Common myeloid progenitor, CD34-positive (primary cell): ENCODE data around the gene SLC6A13.
A peak's percentile ranks its signal among the peaks of the same experiment; 100 is the strongest.

ENCODE experiments used
- CTCF ChIA-PET: fragments of 350-600 bp; sonication (Branson Sonifier 250); formaldehyde crosslinking; loops from one replicate; lab custom pipeline; 2021; ENCODE audit warnings: antibody characterized with exemption; lab: Charles Lee
- POLR2A ChIA-PET: fragments of 350-600 bp; sonication (Branson Sonifier 250); formaldehyde crosslinking; loops from one replicate; lab custom pipeline; 2021; ENCODE audit warnings: antibody characterized with exemption; lab: Charles Lee
- DNase-seq, 3 donors: peaks; one replicate each; pipeline versions ENCODE4 v3.0.0 to v3.0.0-alpha.2; 2013
- H3K27ac ChIP-seq, 2 experiments: 1 replicate in 1 of 2; 2 replicates in 1 of 2; pipeline ENCODE4 v1.7.0; 2013; ENCODE audit warnings: inconsistent platforms in 2 of 2, low read length in 2 of 2, mild to moderate bottlenecking in 2 of 2, low read depth in 1 of 2, moderate library complexity in 1 of 2; ENCODE audit not compliant: severe bottlenecking in 2 of 2, insufficient read depth in 1 of 2, poor library complexity in 1 of 2
- H3K27me3 ChIP-seq, 5 experiments: replicated peaks in 2 of 5; 1 replicate in 3 of 5; 2 replicates in 2 of 5; pipeline versions ENCODE4 v1.6.1 to v1.7.0; 2013; ENCODE audit warnings: low read length in 4 of 5, mild to moderate bottlenecking in 2 of 5, moderate library complexity in 2 of 5, inconsistent platforms in 1 of 5; ENCODE audit not compliant: insufficient read depth in 5 of 5, control insufficient read depth in 4 of 5
- H3K36me3 ChIP-seq, 4 experiments: 1 replicate in 2 of 4; 2 replicates in 2 of 4; pipeline versions ENCODE4 v1.6.1 to v1.7.0; 2013; ENCODE audit warnings: low read length in 3 of 4, control low read depth in 1 of 4, mild to moderate bottlenecking in 1 of 4; ENCODE audit not compliant: control insufficient read depth in 4 of 4, insufficient read depth in 4 of 4
- H3K4me1 ChIP-seq, 4 experiments: 1 replicate in 3 of 4; 2 replicates in 1 of 4; pipeline versions ENCODE4 v1.6.1 to v1.7.1; 2013; ENCODE audit warnings: low read length in 3 of 4, mild to moderate bottlenecking in 3 of 4, control low read depth in 1 of 4, inconsistent platforms in 1 of 4, moderate library complexity in 1 of 4; ENCODE audit not compliant: control insufficient read depth in 4 of 4, insufficient read depth in 4 of 4; ENCODE audit errors: control extremely low read depth in 1 of 4
- H3K4me3 ChIP-seq, 7 experiments: 1 replicate in 4 of 7; 2 replicates in 3 of 7; pipeline versions ENCODE4 v1.5.1 to v1.7.0; 2013; ENCODE audit warnings: mild to moderate bottlenecking in 7 of 7, low read length in 6 of 7, moderate library complexity in 6 of 7, inconsistent platforms in 2 of 7, low read depth in 2 of 7, control low read depth in 1 of 7; ENCODE audit not compliant: insufficient read depth in 4 of 7, control insufficient read depth in 1 of 7; ENCODE audit errors: extremely low read depth in 1 of 7
- H3K9me3 ChIP-seq, 5 experiments: 1 replicate in 4 of 5; 2 replicates in 1 of 5; pipeline versions ENCODE4 v1.6.1 to v1.7.1; 2013; ENCODE audit warnings: low read length in 4 of 5, mild to moderate bottlenecking in 2 of 5, inconsistent platforms in 1 of 5, low read depth in 1 of 5, moderate library complexity in 1 of 5; ENCODE audit not compliant: control insufficient read depth in 4 of 5, insufficient read depth in 2 of 5; ENCODE audit errors: control extremely low read depth in 1 of 5
- WGBS: methylation state at CpG from one replicate; pipeline ENCODE4 v1.1.5; 2013; ENCODE audit not compliant: insufficient coverage; 5-methylcytosine and 5-hydroxymethylcytosine counted together

Gene SLC6A13

DNA sequence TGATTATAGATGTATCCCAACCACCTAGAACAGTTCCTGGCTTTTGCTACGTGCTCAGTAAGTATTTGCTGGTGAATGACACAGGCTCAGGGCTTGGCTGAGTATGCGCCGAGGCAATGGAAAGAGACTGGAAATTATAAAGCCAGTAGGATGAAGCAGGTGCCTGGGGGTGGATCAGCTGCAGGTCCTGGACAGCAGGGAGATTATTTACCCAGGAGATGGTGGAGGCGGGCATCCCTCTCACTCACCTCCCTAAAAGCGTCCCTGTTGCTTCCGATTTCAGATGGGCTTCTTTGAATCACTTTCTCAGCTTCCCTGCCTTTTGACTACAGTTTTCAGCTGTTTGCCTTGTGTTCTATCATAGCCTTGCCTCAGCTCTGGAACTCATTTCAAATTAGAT, 6.4 kb downstream of the SLC6A13 start:
- Histone ChIP-seq H3K4me3 (no peak overlapping the region), H3K27ac (no peak overlapping the region), H3K36me3 (no peaks in the 10 kb centered on the region), H3K4me1 (no peaks in the 10 kb centered on the region), H3K9me3 (no peaks in the 10 kb centered on the region), H3K27me3 (peaks cover 0 to 21% (median 8%) of the 10 kb centered on the region in 5 experiments)
- 99% methylated on average over 6 of the region's 6 CpGs for WGBS
- DNase-seq: no peak
- POLR2A ChIA-PET: no interaction called here
- CTCF ChIA-PET: interaction anchor here (1.0 kb wide), 1 partner anchor 37 kb away, joined by 3 read pairs; no protein-coding TSS in a partner anchor

DNA sequence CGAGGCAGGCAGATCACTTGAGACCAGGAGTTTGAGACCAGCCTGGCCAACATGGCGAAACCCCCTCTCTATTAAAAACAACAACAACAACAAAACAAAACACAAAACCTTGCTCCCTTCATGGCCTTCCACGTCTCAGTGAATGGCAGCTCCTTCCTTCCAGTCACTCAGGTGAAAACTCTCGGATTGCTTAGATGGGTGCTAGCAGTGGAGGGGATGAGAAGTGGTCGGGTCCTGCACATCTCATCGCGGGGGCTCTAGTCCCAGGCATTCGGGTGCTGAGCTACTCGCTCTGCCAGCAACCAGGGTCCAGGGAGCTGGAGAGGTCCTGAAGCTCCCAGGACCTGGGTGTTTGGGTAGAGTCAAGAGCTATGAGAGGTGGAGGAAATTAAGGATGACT, 7.7 kb downstream of the SLC6A13 start:
- no peaks in the 10 kb centered on the region for H3K36me3 ChIP-seq
- ChIA-PET CTCF (interaction anchor here (1.5 kb wide), 1 partner anchor 30 kb away, joined by 3 read pairs; no protein-coding TSS in a partner anchor), POLR2A (no interaction called here)
- no peaks in the 10 kb centered on the region for H3K4me1 ChIP-seq
- peaks cover 0 to 19% (median 8%) of the 10 kb centered on the region in 5 experiments for H3K27me3 ChIP-seq
- H3K9me3 ChIP-seq: no peaks in the 10 kb centered on the region
- no peak overlapping the region for H3K4me3 ChIP-seq
- WGBS: 100% methylated on average over 3 of the region's 9 CpGs
- no peak overlapping the region for H3K27ac ChIP-seq
- no peak for DNase-seq

DNA sequence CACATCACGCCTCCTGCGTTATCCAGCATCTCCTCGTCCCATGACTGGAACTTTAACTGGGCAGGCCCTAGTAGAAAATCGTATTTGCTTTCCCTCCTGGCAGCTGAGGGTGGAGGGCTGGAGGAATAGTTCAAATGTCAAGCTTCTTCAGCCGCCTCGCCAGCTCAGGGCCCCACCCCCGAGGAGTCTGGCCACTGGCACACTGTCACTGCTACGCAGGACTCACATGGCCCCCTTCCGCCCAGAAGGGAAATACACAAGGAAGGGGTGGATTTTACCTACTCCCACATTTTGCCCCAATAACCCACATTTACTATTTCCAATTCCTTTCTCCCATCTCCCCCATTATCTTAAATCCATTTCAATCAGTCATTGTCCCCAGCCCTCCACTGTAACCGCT, 8.6 kb downstream of the SLC6A13 start:
- Histone ChIP-seq H3K9me3 (no peaks in the 10 kb centered on the region), H3K4me1 (no peaks in the 10 kb centered on the region), H3K36me3 (no peaks in the 10 kb centered on the region), H3K27me3 (peaks cover 0 to 16% (median 8%) of the 10 kb centered on the region in 5 experiments), H3K4me3 (no peak overlapping the region), H3K27ac (no peak overlapping the region)
- ChIA-PET POLR2A (no interaction called here), CTCF (no interaction called here)
- WGBS: 82% methylated on average over 8 of the region's 10 CpGs
- no peak for DNase-seq

DNA sequence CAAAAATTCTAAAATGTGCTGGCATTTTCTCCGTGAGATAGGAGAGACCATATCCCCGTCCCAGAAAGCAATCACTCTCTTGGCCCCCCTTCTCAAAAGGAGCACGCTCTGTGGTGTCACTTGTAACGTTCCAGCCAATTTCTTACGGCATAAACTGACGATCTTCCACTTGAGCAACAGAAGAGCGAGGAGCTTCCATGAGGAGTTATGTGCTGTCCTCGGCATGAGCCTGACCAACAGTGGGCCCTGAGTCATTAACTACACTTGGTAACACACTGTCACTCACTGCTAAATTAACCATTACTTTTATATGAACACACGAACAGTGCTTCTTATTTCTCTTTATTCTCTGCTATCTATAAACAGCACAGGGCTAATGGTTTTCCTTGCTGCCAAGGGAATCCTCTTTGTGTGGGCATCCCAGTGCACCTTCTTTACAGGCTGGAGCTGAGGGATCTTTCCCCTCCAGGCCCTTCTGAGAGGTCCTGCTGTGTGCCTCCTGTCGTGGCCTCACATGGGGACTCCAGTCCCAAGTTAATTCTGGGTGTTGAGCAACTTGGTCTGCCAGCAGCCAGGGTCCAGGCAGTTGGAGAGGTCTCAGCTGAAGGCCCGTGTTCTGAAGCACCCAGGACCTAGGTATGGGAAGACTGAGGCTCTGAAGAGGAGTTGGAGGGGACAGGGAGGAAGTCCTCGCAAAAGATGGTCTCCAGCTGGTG, 9.4 kb downstream of the SLC6A13 start:
- DNase-seq: no peak

GRCh38 chr12:252636-253035, 10.0 kb downstream of the SLC6A13 start:
- Histone ChIP-seq H3K36me3 (no peaks in the 10 kb centered on the region), H3K27me3 (peaks cover 0 to 8% (median 3%) of the 10 kb centered on the region in 5 experiments), H3K9me3 (peaks cover 0 to 11% (median 4%) of the 10 kb centered on the region in 5 experiments), H3K4me1 (no peaks in the 10 kb centered on the region), H3K4me3 (no peak overlapping the region), H3K27ac (no peak overlapping the region)
- DNase-seq: no peak
- ChIA-PET CTCF (no interaction called here), POLR2A (no interaction called here)
- WGBS: no CpG with 5 or more reads among the region's 5 CpGs

More for the DNA sequence above, 9.4 kb downstream of the SLC6A13 start:
- Histone ChIP-seq H3K27ac (no peak overlapping the region), H3K9me3 (peaks cover 0 to 6% (median under 1%) of the 10 kb centered on the region in 5 experiments), H3K4me3 (no peak overlapping the region), H3K36me3 (no peaks in the 10 kb centered on the region), H3K4me1 (no peaks in the 10 kb centered on the region), H3K27me3 (peaks cover 0 to 13% (median 3%) of the 10 kb centered on the region in 5 experiments)
- ChIA-PET POLR2A (no interaction called here), CTCF (no interaction called here)
- WGBS: 96% methylated on average over 12 of the region's 12 CpGs

DNA sequence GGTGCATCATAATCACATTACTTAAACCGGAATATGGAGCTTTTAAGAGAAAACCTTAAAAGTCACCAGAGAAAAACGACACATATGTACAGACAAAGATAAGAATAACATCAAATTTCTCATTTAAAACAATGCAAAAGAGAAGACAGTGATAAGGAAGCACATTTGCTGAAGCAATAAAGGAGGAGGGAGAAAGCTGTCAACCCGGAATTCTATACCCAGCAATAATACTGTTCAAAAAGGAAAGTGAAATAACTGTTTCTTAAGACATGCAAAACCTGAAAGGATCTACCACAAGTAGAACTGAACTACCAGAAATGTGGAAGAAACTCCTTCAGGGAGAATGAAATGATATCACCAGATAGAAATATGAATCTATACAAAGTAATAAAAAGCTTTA, 15.4 kb downstream of the SLC6A13 start:
- H3K4me1 ChIP-seq: no peaks in the 10 kb centered on the region
- peaks cover 0 to 23% (median 8%) of the 10 kb centered on the region in 5 experiments for H3K9me3 ChIP-seq
- no peaks in the 10 kb centered on the region for H3K36me3 ChIP-seq
- no peak overlapping the region for H3K27ac ChIP-seq
- WGBS: no CpG with 5 or more reads among the region's 3 CpGs
- H3K27me3 ChIP-seq: no peaks in the 10 kb centered on the region
- DNase-seq: peak; percentile 17 to 64 (median 63)
- no peak overlapping the region for H3K4me3 ChIP-seq
- ChIA-PET POLR2A (no interaction called here), CTCF (no interaction called here)

DNA sequence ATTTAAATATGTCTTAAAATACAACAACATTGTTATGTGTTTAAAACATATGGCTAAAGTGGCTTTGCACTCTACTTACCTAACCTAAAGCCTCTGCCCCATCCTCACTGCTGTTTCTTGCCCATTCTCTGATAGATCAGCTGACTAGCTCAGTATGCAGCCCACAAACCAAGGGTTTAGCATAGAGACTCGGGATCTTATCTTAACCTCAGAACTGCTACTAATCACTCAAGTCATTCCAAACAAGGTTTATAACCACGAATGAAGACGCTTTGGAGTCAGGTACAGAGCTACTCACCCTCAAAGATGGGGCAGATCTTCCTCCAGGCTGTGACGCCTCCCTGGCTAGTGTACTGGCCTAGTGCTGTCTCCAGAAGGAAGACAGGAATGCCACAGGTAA, 19.3 kb downstream of the SLC6A13 start:
- WGBS: 56% methylated on average over 3 of the region's 4 CpGs
- Histone ChIP-seq H3K27me3 (no peaks in the 10 kb centered on the region), H3K27ac (no peak overlapping the region), H3K36me3 (no peaks in the 10 kb centered on the region), H3K9me3 (peaks cover 0 to 18% (median 10%) of the 10 kb centered on the region in 5 experiments), H3K4me1 (no peaks in the 10 kb centered on the region), H3K4me3 (no peak overlapping the region)
- no peak for DNase-seq
- POLR2A ChIA-PET: no interaction called here
- CTCF ChIA-PET: no interaction called here
